Measurements from ENCODE around the gene HMG20B.

The HMG20B gene

DNA sequence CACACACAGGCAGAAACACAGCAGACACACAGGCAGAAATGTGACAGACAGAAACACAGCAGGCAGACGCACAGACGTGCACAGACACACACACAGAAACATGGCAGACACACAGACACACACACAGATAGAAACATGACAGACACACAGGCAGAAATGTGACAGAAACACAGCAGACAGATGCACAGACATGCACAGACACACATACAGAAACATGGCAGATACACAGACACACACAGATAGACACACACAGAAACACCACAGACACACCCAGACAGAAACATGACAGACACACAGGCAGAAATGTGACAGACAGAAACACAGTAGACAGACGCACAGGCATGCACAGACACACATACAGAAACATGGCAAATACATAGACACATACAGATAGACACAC lies 32.6 kb downstream of the HMG20B start:
- ATAC-seq, result no peak
- TF ChIP-seq BACH2 (CRISPR knock-in tag; IDR thresholded peaks at IDR 0.05; ENCODE audit: borderline replicate concordance), result no peak
- TF ChIP-seq ARNTL (CRISPR knock-in tag; IDR thresholded peaks at IDR 0.05; ENCODE audit: borderline replicate concordance, low read depth), result no peak
- TF ChIP-seq ZC3H10 (CRISPR knock-in tag; IDR thresholded peaks at IDR 0.05), result no peak
- TF ChIP-seq CSDC2 (CRISPR knock-in tag; IDR thresholded peaks at IDR 0.05), result no peak
- TF ChIP-seq ESRRG (CRISPR knock-in tag; IDR thresholded peaks at IDR 0.05), result no peak
- TF ChIP-seq TOX (CRISPR knock-in tag; IDR thresholded peaks at IDR 0.05; ENCODE audit: borderline replicate concordance), result no peak
- no peak for TF ChIP-seq ZFP30 (CRISPR knock-in tag; IDR thresholded peaks at IDR 0.05)
- no peak for TF ChIP-seq ZNF8 (CRISPR knock-in tag; IDR thresholded peaks at IDR 0.05)

GRCh38 chr19:3605770-3606169 lies 33.0 kb downstream of the HMG20B start:
- no peak for ATAC-seq
- no peak for TF ChIP-seq ARNTL (CRISPR knock-in tag; IDR thresholded peaks at IDR 0.05; ENCODE audit: borderline replicate concordance, low read depth)
- no peak for TF ChIP-seq ZFP3 (CRISPR knock-in tag; IDR thresholded peaks at IDR 0.05)
- no peak for TF ChIP-seq ZNF70 (CRISPR knock-in tag; IDR thresholded peaks at IDR 0.05)
- TF ChIP-seq ESRRG (CRISPR knock-in tag; IDR thresholded peaks at IDR 0.05), result no peak
- TF ChIP-seq ZC3H10 (CRISPR knock-in tag; IDR thresholded peaks at IDR 0.05), result no peak
- TF ChIP-seq OSR1 (CRISPR knock-in tag; IDR thresholded peaks at IDR 0.05), result no peak
- TF ChIP-seq BACH2 (CRISPR knock-in tag; IDR thresholded peaks at IDR 0.05; ENCODE audit: borderline replicate concordance), result no peak
- TF ChIP-seq RARB (CRISPR knock-in tag; IDR thresholded peaks at IDR 0.05), result no peak
- TF ChIP-seq TOX (CRISPR knock-in tag; IDR thresholded peaks at IDR 0.05; ENCODE audit: borderline replicate concordance), result no peak
- no peak for TF ChIP-seq GLIS3 (CRISPR knock-in tag; IDR thresholded peaks at IDR 0.05)

DNA sequence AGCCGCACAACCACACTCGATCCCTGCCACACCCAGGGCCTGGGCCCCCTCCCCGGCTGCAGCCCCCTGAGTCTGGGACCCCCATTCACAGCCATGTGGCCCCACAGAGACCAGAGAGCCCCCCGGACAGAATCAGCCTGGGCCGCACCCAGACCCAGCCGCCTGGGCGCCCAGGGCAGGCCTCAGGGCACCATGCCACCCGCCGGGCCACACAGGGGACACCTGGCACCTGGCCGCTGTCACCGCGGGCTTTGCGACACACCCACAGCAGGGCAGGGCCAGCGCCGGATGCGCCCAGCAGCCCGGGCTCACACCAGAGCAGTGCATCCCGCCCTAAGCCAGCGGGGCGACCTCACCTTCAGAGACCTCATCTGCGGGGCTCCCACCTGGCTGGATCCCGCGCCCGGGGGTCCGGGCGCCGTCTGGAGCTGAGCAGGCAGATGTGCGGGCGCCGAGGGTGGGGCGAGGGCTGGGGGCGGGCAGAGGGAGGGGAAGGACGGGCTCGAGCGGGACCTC lies 33.5 kb downstream of the HMG20B start:
- ATAC-seq, result peak; percentile 70

DNA sequence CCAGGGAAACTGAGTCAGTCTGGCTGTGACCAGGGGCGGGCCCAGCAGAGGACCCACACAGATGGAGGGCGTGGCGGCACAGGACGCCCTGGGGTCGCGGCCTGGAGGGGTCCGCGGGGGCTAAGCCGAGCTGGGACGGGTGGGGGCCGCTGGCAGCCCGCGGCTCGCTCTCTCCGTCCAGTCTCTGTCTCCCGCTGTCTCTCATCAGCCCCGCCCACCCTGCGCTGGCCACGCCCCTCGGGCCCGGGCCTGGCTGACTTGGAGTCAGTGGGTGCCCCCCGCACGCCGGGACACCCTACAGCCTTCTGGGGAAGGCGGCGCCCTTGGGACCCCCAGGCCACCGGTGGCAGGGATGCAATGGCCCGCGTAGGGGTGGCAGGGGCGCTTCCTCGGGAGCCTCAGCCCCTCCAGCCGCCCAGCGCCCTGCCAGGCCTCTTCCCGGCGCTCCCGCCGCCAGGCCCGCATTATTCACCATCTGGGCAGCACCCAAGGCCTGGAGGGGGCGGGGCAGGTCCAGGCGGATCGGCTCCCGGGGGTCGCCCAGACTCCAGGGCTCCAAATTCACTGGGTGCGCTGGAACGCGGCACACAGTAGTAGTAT lies 34.0 kb downstream of the HMG20B start, which contains the start of gene TBXA2R:
TSS of gene TBXA2R (minus strand) at position 186 of the 600 bp plus-strand sequence. CDS start 6,241 bp downstream, outside the sequence.
- TF ChIP-seq TCF4 (CRISPR knock-in tag; IDR thresholded peaks at IDR 0.05; ENCODE audit: borderline replicate concordance) (peak; percentile 39; the same call in 1 of the 2 replicates), ARNTL (CRISPR knock-in tag; IDR thresholded peaks at IDR 0.05; ENCODE audit: borderline replicate concordance, low read depth) (no peak)
- TF ChIP-seq, protein P1, sequence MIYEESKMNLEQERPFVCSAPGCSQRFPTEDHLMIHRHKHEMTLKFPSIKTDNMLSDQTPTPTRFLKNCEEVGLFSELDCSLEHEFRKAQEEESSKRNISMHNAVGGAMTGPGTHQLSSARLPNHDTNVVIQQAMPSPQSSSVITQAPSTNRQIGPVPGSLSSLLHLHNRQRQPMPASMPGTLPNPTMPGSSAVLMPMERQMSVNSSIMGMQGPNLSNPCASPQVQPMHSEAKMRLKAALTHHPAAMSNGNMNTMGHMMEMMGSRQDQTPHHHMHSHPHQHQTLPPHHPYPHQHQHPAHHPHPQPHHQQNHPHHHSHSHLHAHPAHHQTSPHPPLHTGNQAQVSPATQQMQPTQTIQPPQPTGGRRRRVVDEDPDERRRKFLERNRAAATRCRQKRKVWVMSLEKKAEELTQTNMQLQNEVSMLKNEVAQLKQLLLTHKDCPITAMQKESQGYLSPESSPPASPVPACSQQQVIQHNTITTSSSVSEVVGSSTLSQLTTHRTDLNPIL (CRISPR knock-in tag; IDR thresholded peaks at IDR 0.05; ENCODE audit: low read depth), result no peak
- peak; percentile 91 for ATAC-seq

More for the DNA sequence above, 33.5 kb downstream of the HMG20B start:
- TF ChIP-seq ISL1 (CRISPR knock-in tag; IDR thresholded peaks at IDR 0.05) (no peak), ZNF8 (CRISPR knock-in tag; IDR thresholded peaks at IDR 0.05) (no peak), ZFP30 (CRISPR knock-in tag; IDR thresholded peaks at IDR 0.05) (no peak), CSRNP3 (CRISPR knock-in tag; IDR thresholded peaks at IDR 0.05) (no peak), RARB (CRISPR knock-in tag; IDR thresholded peaks at IDR 0.05) (no peak), TCF4 (CRISPR knock-in tag; IDR thresholded peaks at IDR 0.05; ENCODE audit: borderline replicate concordance) (no peak), SNAI2 (CRISPR knock-in tag; IDR thresholded peaks at IDR 0.05) (no peak), CSDC2 (CRISPR knock-in tag; IDR thresholded peaks at IDR 0.05) (no peak), GLIS3 (CRISPR knock-in tag; IDR thresholded peaks at IDR 0.05) (no peak), ESRRG (CRISPR knock-in tag; IDR thresholded peaks at IDR 0.05) (no peak), ARNTL (CRISPR knock-in tag; IDR thresholded peaks at IDR 0.05; ENCODE audit: borderline replicate concordance, low read depth) (no peak), ZC3H10 (CRISPR knock-in tag; IDR thresholded peaks at IDR 0.05) (no peak), PPARA (CRISPR knock-in tag; IDR thresholded peaks at IDR 0.05; ENCODE audit: borderline replicate concordance) (no peak)
- TF ChIP-seq, protein P2, sequence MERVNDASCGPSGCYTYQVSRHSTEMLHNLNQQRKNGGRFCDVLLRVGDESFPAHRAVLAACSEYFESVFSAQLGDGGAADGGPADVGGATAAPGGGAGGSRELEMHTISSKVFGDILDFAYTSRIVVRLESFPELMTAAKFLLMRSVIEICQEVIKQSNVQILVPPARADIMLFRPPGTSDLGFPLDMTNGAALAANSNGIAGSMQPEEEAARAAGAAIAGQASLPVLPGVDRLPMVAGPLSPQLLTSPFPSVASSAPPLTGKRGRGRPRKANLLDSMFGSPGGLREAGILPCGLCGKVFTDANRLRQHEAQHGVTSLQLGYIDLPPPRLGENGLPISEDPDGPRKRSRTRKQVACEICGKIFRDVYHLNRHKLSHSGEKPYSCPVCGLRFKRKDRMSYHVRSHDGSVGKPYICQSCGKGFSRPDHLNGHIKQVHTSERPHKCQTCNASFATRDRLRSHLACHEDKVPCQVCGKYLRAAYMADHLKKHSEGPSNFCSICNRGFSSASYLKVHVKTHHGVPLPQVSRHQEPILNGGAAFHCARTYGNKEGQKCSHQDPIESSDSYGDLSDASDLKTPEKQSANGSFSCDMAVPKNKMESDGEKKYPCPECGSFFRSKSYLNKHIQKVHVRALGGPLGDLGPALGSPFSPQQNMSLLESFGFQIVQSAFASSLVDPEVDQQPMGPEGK (CRISPR knock-in tag; IDR thresholded peaks at IDR 0.05; ENCODE audit: borderline replicate concordance), result no peak

All from SK-N-SH treated with all-trans-retinoic acid at 6 μM for 48 hours (cell line).